Natural killer cell treated with Interleukin-12 subunit alpha and Interleukin-12 subunit beta and Interleukin-15 and Interleukin-18, amount 100 ng/mL, for 72 hours (primary cell): ENCODE data around the gene ACOX3. TPM values are rescaled to one million over a fixed set of nuclear protein-coding genes. Genes with fewer than 3 reads are reported as not detected.

Source experiments
- ATAC-seq, 2 donors: fragments of 150-1000 bp; cut with Tn5 transposase in 1 of 2; sonication (Bioruptor Pico), chemical (Tn5 transposase) in 1 of 2; 2 replicates each; pipeline ENCODE4 v1.10.0; 2021
- DNase-seq: peaks from one replicate; pipeline ENCODE4 v3.0.0; 2022; ENCODE audit warnings: low spot score
- H3K27ac Mint-ChIP-seq, 2 donors: 1 replicate in 1 of 2; 2 replicates in 1 of 2; pipeline ENCODE4 v1.8.0; 2022; ENCODE audit warnings: mixed read lengths in 2 of 2, mild to moderate bottlenecking in 1 of 2, moderate library complexity in 1 of 2
- H3K27me3 Mint-ChIP-seq, 2 donors: 1 replicate in 1 of 2; 2 replicates in 1 of 2; pipeline ENCODE4 v1.8.0; 2022; ENCODE audit warnings: mixed read lengths in 2 of 2
- H3K36me3 Mint-ChIP-seq: one replicate; pipeline ENCODE4 v1.8.0; 2022; ENCODE audit warnings: mixed read lengths
- H3K4me1 Mint-ChIP-seq, 2 donors: 1 replicate in 1 of 2; 2 replicates in 1 of 2; pipeline ENCODE4 v1.8.0; 2022; ENCODE audit warnings: low read depth in 2 of 2, mixed read lengths in 2 of 2, mild to moderate bottlenecking in 1 of 2
- H3K4me3 Mint-ChIP-seq: one replicate; pipeline ENCODE4 v1.8.0; 2022; ENCODE audit warnings: mixed read lengths
- H3K9me3 Mint-ChIP-seq: 2 replicates; pipeline ENCODE4 v1.8.0; 2022; ENCODE audit warnings: mixed read lengths
- total RNA-seq, 2 donors: library from RNA; stranded (reverse); gene quantifications; one replicate each; pipeline ENCODE4 v1.2.3, GENCODE V29; 2022

The ACOX3 gene
- total RNA-seq, 2 donors from 2014 or later = 19.9 to 22.2 TPM

GRCh38 chr4:8333726-8334460 is 106.6 kb downstream of the ACOX3 start:
- Mint-ChIP-seq H3K27ac (no peak overlapping the region), H3K4me3 (no peak overlapping the region)

GRCh38 chr4:8332891-8333331 is 107.6 kb downstream of the ACOX3 start:
- Mint-ChIP-seq H3K27me3 (peaks cover 0 to 14% of the 10 kb centered on the region in 2 donors), H3K9me3 (peaks cover 3% of the 10 kb centered on the region), H3K4me1 (no peaks in the 10 kb centered on the region), H3K27ac (no peak overlapping the region), H3K36me3 (peaks cover 5% of the 10 kb centered on the region), H3K4me3 (no peak overlapping the region)
- no peak for ATAC-seq
- DNase-seq = no peak

More at GRCh38 chr4:8333726-8334460, 106.6 kb downstream of the ACOX3 start:
- DNase-seq = no peak
- Mint-ChIP-seq H3K9me3 (peaks cover 3% of the 10 kb centered on the region), H3K36me3 (peaks cover 5% of the 10 kb centered on the region), H3K4me1 (no peaks in the 10 kb centered on the region), H3K27me3 (peaks cover 5 to 24% of the 10 kb centered on the region in 2 donors)
- ATAC-seq = no peak

GRCh38 chr4:8332038-8332857 is 108.3 kb downstream of the ACOX3 start:
- Mint-ChIP-seq H3K27ac (no peak overlapping the region), H3K4me1 (no peaks in the 10 kb centered on the region), H3K36me3 (peaks cover 5% of the 10 kb centered on the region), H3K4me3 (no peak overlapping the region), H3K9me3 (peaks cover 3% of the 10 kb centered on the region), H3K27me3 (peaks cover 0 to 13% of the 10 kb centered on the region in 2 donors)
- no peak for ATAC-seq
- DNase-seq = no peak

- Mint-ChIP-seq H3K4me1 (no peaks in the 10 kb centered on the region), H3K27me3 (peaks cover 0 to 8% of the 10 kb centered on the region in 2 donors)
Measured at GRCh38 chr4:8331575-8331955, 109.0 kb downstream of the ACOX3 start.

GRCh38 chr4:8330821-8331574 is 109.5 kb downstream of the ACOX3 start:
- Mint-ChIP-seq H3K4me3 (no peak overlapping the region), H3K4me1 (no peaks in the 10 kb centered on the region), H3K27ac (no peak overlapping the region), H3K9me3 (peaks cover 2% of the 10 kb centered on the region), H3K27me3 (peaks cover 0 to 4% of the 10 kb centered on the region in 2 donors), H3K36me3 (peaks cover 4% of the 10 kb centered on the region)
- ATAC-seq (no peak), DNase-seq (no peak)

More at GRCh38 chr4:8331575-8331955, 109.0 kb downstream of the ACOX3 start:
- Mint-ChIP-seq H3K27ac (no peak overlapping the region), H3K9me3 (peaks cover 3% of the 10 kb centered on the region), H3K36me3 (peaks cover 5% of the 10 kb centered on the region), H3K4me3 (no peak overlapping the region)
- DNase-seq (no peak), ATAC-seq (no peak)

- ATAC-seq = no peak
- no peaks in the 10 kb centered on the region for H3K9me3 Mint-ChIP-seq
- no peak overlapping the region for H3K4me3 Mint-ChIP-seq
- no peak overlapping the region for H3K27ac Mint-ChIP-seq
- no peaks in the 10 kb centered on the region for H3K4me1 Mint-ChIP-seq
- no peaks in the 10 kb centered on the region for H3K27me3 Mint-ChIP-seq
- no peaks in the 10 kb centered on the region for H3K36me3 Mint-ChIP-seq
- no peak for DNase-seq
Measured at GRCh38 chr4:8329859-8330761, 110.4 kb downstream of the ACOX3 start.

GRCh38 chr4:8329560-8329858 is 111.0 kb downstream of the ACOX3 start:
- no peaks in the 10 kb centered on the region for H3K27me3 Mint-ChIP-seq
- DNase-seq = peak; percentile 38

GRCh38 chr4:8328866-8329559 is 111.5 kb downstream of the ACOX3 start:
- no peaks in the 10 kb centered on the region for H3K27me3 Mint-ChIP-seq
- H3K9me3 Mint-ChIP-seq = no peaks in the 10 kb centered on the region
- H3K27ac Mint-ChIP-seq = no peak overlapping the region
- no peaks in the 10 kb centered on the region for H3K4me1 Mint-ChIP-seq
- peak; percentile 4 to 13 for ATAC-seq
- H3K4me3 Mint-ChIP-seq = no peak overlapping the region
- DNase-seq = peak; percentile 32
- no peaks in the 10 kb centered on the region for H3K36me3 Mint-ChIP-seq

More at GRCh38 chr4:8329560-8329858, 111.0 kb downstream of the ACOX3 start:
- ATAC-seq = no peak
- no peak overlapping the region for H3K27ac Mint-ChIP-seq
- H3K4me3 Mint-ChIP-seq = no peak overlapping the region
- no peaks in the 10 kb centered on the region for H3K36me3 Mint-ChIP-seq
- no peaks in the 10 kb centered on the region for H3K4me1 Mint-ChIP-seq
- no peaks in the 10 kb centered on the region for H3K9me3 Mint-ChIP-seq

- Mint-ChIP-seq H3K27ac (no peak overlapping the region), H3K27me3 (no peaks in the 10 kb centered on the region), H3K9me3 (no peaks in the 10 kb centered on the region), H3K36me3 (no peaks in the 10 kb centered on the region), H3K4me1 (no peaks in the 10 kb centered on the region), H3K4me3 (no peak overlapping the region)
- ATAC-seq (peak in 1 of 2 donors; percentile 2), DNase-seq (peak; percentile 38)
Measured at GRCh38 chr4:8328456-8328855, 112.1 kb downstream of the ACOX3 start.

- no peak for ATAC-seq
- Mint-ChIP-seq H3K9me3 (no peaks in the 10 kb centered on the region), H3K36me3 (no peaks in the 10 kb centered on the region), H3K27me3 (no peaks in the 10 kb centered on the region), H3K4me3 (no peak overlapping the region), H3K4me1 (no peaks in the 10 kb centered on the region), H3K27ac (no peak overlapping the region)
- DNase-seq = no peak
Measured at GRCh38 chr4:8326206-8326605, 114.3 kb downstream of the ACOX3 start.

- DNase-seq (peak; percentile 25), ATAC-seq (no peak)
- H3K4me1 Mint-ChIP-seq = no peaks in the 10 kb centered on the region
- H3K9me3 Mint-ChIP-seq = no peaks in the 10 kb centered on the region
- no peaks in the 10 kb centered on the region for H3K27me3 Mint-ChIP-seq
- H3K27ac Mint-ChIP-seq = no peak overlapping the region
- no peak overlapping the region for H3K4me3 Mint-ChIP-seq
- no peaks in the 10 kb centered on the region for H3K36me3 Mint-ChIP-seq
Measured at GRCh38 chr4:8325291-8325973, 115.1 kb downstream of the ACOX3 start.

GRCh38 chr4:8324640-8325239 is 115.8 kb downstream of the ACOX3 start:
- Mint-ChIP-seq H3K4me3 (no peak overlapping the region), H3K9me3 (no peaks in the 10 kb centered on the region), H3K27me3 (no peaks in the 10 kb centered on the region), H3K4me1 (no peaks in the 10 kb centered on the region), H3K27ac (no peak overlapping the region), H3K36me3 (no peaks in the 10 kb centered on the region)
- DNase-seq = no peak
- ATAC-seq = no peak
